Lung (tissue), 12 donors: Measurements from ENCODE around the gene TMEM94. TPM values are rescaled to one million over a fixed set of nuclear protein-coding genes. Genes with fewer than 3 reads are reported as not detected.
A peak's percentile ranks its signal among the peaks of the same experiment; 100 is the strongest.

Source experiments
- ATAC-seq: fragments of 200-7000 bp; cut with Tn5 transposase; one replicate; pipeline ENCODE4 v1.9.1; 2020; ENCODE audit warnings: moderate number of reproducible peaks; ENCODE audit not compliant: insufficient read depth, low FRiP score
- DNase-seq, 3 donors: peaks; one replicate each; pipeline ENCODE4 v3.0.0-alpha.2; 2013 to 2017
- H3K27ac ChIP-seq, 2 donors: one replicate each; pipeline ENCODE4 v1.5.1; 2013; ENCODE audit warnings: mild to moderate bottlenecking in 2 of 2, moderate library complexity in 2 of 2, control low read depth in 1 of 2, inconsistent platforms in 1 of 2, low read depth in 1 of 2, low read length in 1 of 2
- H3K27me3 ChIP-seq, 3 donors: one replicate each; pipeline ENCODE4 v1.5.1; 2013; ENCODE audit warnings: low read length in 2 of 3; ENCODE audit not compliant: control insufficient read depth in 3 of 3, insufficient read depth in 3 of 3
- H3K36me3 ChIP-seq, 4 donors: one replicate each; pipeline ENCODE4 v1.5.1; 2013; ENCODE audit warnings: low read length in 4 of 4, mild to moderate bottlenecking in 1 of 4, moderate library complexity in 1 of 4; ENCODE audit not compliant: control insufficient read depth in 4 of 4, insufficient read depth in 4 of 4
- H3K4me1 ChIP-seq, 5 donors: one replicate each; pipeline ENCODE4 v1.5.1; 2013; ENCODE audit warnings: low read length in 5 of 5, mild to moderate bottlenecking in 2 of 5, moderate library complexity in 1 of 5; ENCODE audit not compliant: control insufficient read depth in 5 of 5, insufficient read depth in 5 of 5
- H3K4me3 ChIP-seq: one replicate; pipeline ENCODE4 v1.5.1; 2013; ENCODE audit warnings: mild to moderate bottlenecking, control low read depth, moderate library complexity
- H3K9ac ChIP-seq, 2 donors: one replicate each; pipeline ENCODE4 v1.5.1; 2013; ENCODE audit warnings: low read length in 2 of 2, control low read depth in 1 of 2; ENCODE audit not compliant: insufficient read depth in 1 of 2
- H3K9me3 ChIP-seq, 4 donors: one replicate each; pipeline ENCODE4 v1.5.1; 2013; ENCODE audit warnings: low read length in 3 of 4, mild to moderate bottlenecking in 1 of 4, moderate library complexity in 1 of 4; ENCODE audit not compliant: control insufficient read depth in 4 of 4, insufficient read depth in 3 of 4
- WGBS, 2 donors: extraction: QIAGEN DNeasy Blood & Tissue Kit; methylation state at CpG; one replicate each; pipeline ENCODE4 v1.1.7; 2013; 5-methylcytosine and 5-hydroxymethylcytosine counted together
- polyA plus RNA-seq, 2 donors: library from polyadenylated mRNA; stranded (reverse); fragments of 200-250 nt; gene quantifications; one replicate each; pipeline ENCODE4 v1.2.1, GENCODE V29; 2013
- total RNA-seq, 2 donors: library from RNA; depleted of rRNA in 1 of 2; stranded (reverse); fragments of >200 nt in 1 of 2; gene quantifications; one replicate each; pipeline ENCODE4 v1.2.1, GENCODE V29; 2014 to 2021
- TF ChIP-seq, protein P1 (sequence below): IDR thresholded peaks from 2 replicates; pipeline ENCODE4 v1.5.1; 2012; ENCODE audit warnings: mild to moderate bottlenecking; ENCODE audit errors: control extremely low read depth, extremely low read depth
- donor health status: control.
- donor health status: control.
- donor health status: Bipolar disorder and iron deficiency.
- donor health status: healthy.
- donor health status: DM: yes; HTN: yes; CAD: no.

TMEM94 gene
- total and polyA plus RNA-seq, 4 donors, result 40.0 to 82.3 (median 53.3) TPM

DNA sequence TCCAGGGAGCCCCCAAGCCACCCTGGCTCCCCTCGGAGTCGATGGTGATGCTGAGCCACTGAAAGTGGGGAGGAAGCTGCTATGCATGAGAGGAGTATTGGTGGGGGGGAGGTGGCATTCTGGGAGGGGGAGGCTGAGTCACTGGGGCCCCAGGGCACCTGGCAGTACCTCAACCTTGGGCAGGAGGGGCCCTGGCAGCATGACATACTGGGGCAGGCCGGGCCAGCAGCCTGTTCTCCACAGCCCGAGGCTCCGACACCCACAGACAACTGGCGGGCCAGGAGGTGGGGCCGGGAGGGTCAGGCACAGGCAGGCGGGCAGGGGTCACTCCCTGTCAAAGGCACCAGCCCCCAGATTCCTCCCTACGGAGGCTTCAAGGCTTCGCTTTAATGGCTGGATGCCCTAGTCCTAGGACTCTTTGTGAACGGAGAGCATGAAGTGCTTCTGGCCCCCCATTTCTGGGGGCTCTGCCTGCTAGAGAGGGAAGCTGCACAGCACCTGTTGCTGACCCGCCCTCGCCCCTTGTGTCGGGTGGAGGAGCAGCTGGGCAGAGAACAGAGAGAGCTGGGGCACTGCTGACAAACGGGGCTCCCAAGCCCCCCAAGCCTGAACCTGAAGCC lies 58.0 kb downstream of the TMEM94 start:
- Histone ChIP-seq H3K9ac (peak overlapping the region; percentile 27 to 41), H3K36me3 (peaks cover 0 to 8% (median 2%) of the 10 kb centered on the region in 4 donors), H3K4me1 (peaks cover 0 to 47% (median 15%) of the 10 kb centered on the region in 5 donors), H3K27me3 (no peaks in the 10 kb centered on the region), H3K9me3 (no peaks in the 10 kb centered on the region), H3K4me3 (peak overlapping the region; percentile 61), H3K27ac (peak overlapping the region; percentile 83)
- WGBS, 2 donors, result 21 to 43% methylated on average over 14 to 15 of the region's 15 CpGs
- TF ChIP-seq, protein P1, sequence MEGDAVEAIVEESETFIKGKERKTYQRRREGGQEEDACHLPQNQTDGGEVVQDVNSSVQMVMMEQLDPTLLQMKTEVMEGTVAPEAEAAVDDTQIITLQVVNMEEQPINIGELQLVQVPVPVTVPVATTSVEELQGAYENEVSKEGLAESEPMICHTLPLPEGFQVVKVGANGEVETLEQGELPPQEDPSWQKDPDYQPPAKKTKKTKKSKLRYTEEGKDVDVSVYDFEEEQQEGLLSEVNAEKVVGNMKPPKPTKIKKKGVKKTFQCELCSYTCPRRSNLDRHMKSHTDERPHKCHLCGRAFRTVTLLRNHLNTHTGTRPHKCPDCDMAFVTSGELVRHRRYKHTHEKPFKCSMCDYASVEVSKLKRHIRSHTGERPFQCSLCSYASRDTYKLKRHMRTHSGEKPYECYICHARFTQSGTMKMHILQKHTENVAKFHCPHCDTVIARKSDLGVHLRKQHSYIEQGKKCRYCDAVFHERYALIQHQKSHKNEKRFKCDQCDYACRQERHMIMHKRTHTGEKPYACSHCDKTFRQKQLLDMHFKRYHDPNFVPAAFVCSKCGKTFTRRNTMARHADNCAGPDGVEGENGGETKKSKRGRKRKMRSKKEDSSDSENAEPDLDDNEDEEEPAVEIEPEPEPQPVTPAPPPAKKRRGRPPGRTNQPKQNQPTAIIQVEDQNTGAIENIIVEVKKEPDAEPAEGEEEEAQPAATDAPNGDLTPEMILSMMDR, result no peak
- ATAC-seq (no peak), DNase-seq (no peak)

DNA sequence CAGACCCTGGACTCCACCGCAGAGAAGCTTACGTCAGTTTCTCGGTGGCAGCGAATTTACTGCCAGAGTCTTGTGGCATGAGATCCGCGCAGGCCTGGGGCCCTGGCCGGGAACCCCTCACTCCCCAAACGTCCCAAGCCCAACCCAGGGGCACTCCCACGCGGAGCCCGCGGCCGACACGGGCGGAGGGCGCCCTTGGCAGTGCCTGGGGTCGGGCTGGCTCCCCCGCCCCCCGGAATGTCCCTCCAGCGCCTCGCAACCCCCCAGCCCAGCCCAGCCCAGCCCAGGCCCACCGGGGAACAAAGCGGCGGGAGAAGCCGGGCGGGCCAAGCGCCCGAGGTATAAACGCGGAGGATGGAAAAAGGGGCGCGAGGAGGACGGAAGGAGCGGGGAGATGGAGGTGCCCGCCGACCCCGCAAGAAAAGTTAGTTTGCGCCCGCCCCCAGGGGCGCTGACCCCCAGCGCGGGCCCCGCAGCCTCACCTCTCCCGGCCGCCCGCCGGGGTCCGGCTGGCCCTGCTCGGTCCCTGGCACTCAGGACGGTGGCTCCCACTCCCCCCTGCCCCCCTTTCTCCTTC lies 58.6 kb downstream of the TMEM94 start:
- WGBS, 2 donors, result 1% methylated on average over 34 to 50 of the region's 50 CpGs
- ATAC-seq, result no peak
- peak; percentile 40 to 44 (median 41) for DNase-seq
- Histone ChIP-seq H3K9ac (peak overlapping the region; percentile 17 to 41), H3K9me3 (no peaks in the 10 kb centered on the region), H3K27me3 (no peaks in the 10 kb centered on the region), H3K4me1 (peaks cover 0 to 44% (median 12%) of the 10 kb centered on the region in 5 donors), H3K36me3 (peaks cover 0 to 10% (median 3%) of the 10 kb centered on the region in 4 donors), H3K4me3 (peak overlapping the region; percentile 61), H3K27ac (peak overlapping the region; percentile 83)
- TF ChIP-seq, protein P1, result no peak

DNA sequence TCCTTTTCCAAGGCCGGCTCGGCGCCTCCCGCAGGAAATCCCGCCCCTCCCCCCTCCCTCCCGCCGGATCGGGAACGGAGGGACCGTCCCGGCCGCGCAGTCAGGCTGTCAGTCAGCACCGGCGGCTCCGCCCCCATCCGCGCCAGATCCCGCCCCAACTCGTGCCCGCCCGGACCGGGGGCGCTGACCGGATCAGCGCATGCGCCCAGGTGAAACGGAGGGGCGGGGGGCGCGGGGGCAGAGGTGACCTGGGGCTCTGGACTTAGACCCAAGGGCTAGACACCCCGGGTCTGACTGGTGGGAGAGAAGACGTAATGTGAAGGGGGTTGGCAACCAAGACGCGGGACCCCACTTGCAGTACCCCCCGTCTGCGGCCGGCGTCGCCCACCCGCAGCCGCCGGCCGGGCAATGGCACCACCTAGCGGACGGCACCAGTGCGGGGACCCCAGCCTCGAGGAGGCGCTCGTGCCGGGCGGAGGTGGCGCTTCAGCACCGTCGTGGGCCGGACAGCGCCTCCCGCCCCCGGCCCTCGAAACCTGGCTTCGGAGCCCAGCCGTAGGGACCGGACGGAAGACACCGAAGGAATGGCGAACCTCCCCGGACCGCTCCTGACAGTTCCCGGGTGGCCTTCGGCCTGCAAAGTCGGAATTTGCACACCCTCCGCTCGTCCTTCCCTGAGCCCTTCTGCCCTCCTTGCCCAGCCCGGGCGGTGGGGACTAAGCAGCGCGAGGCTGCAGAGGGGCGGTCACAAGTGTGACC lies 59.2 kb downstream of the TMEM94 start, which contains the start of gene CASKIN2:
Gene CASKIN2 (minus strand): TSS at position 42 of the 759 bp plus-strand sequence. CDS start 1,733 bp downstream, outside the sequence.
- Histone ChIP-seq H3K27me3 (no peaks in the 10 kb centered on the region), H3K9ac (peak within 1 kb of the TSS; percentile 17 to 41), H3K27ac (peak within 1 kb of the TSS; percentile 83), H3K9me3 (no peaks in the 10 kb centered on the region), H3K4me1 (peaks cover 0 to 44% (median 12%) of the 10 kb centered on the region in 5 donors), H3K36me3 (peaks cover 0 to 10% (median 3%) of the 10 kb centered on the region in 4 donors), H3K4me3 (peak within 1 kb of the TSS; percentile 85)
- peak; percentile 83 for ATAC-seq
- peak; percentile 95 to 98 (median 97) for DNase-seq
- WGBS, 2 donors, result 0 to 1% methylated on average over 58 to 78 of the region's 78 CpGs
- TF ChIP-seq, protein P1, result peak; percentile 83
